Lower lobe of right lung (tissue), 2 donors: ENCODE data around the gene ODF2. TPM values are rescaled to one million over a fixed set of nuclear protein-coding genes. Genes with fewer than 3 reads are reported as not detected.

Source experiments
- ATAC-seq, 2 donors: fragments of 200-7000 bp; cut with Tn5 transposase; one replicate each; pipeline ENCODE4 v1.9.1; 2020 to 2022; ENCODE audit warnings: mild to moderate bottlenecking in 2 of 2, moderate library complexity in 2 of 2
- DNase-seq: peaks from one replicate; pipeline ENCODE4 v3.0.0-alpha.2; 2020
- H3K27ac ChIP-seq: fragments of 200-600 bp; one replicate; pipeline ENCODE4 v1.8.0; 2022
- H3K27me3 ChIP-seq: fragments of 200-600 bp; one replicate; pipeline ENCODE4 v1.8.0; 2022; ENCODE audit warnings: low read depth
- H3K36me3 ChIP-seq: fragments of 200-600 bp; one replicate; pipeline ENCODE4 v1.8.0; 2022; ENCODE audit warnings: mild to moderate bottlenecking
- H3K4me1 ChIP-seq: fragments of 200-600 bp; one replicate; pipeline ENCODE4 v1.8.0; 2022
- H3K4me3 ChIP-seq: fragments of 200-600 bp; one replicate; pipeline ENCODE4 v1.8.0; 2022; ENCODE audit warnings: mild to moderate bottlenecking
- H3K9me3 ChIP-seq: fragments of 200-600 bp; one replicate; pipeline ENCODE4 v1.8.0; 2022
- CTCF ChIP-seq: fragments of 200-600 bp; IDR thresholded peaks from one replicate; pipeline ENCODE4 v1.8.0; 2022; ENCODE audit warnings: antibody characterized with exemption, mild to moderate bottlenecking
- intact Hi-C: fragments of 100-400 bp; cut with DNase I; formaldehyde crosslinking; loops from one replicate; pipeline ENCODE4 v1.11.0; 2022
- total RNA-seq: library from RNA; stranded (reverse); fragmentation: NEBNext Ultra II Directional; extraction: Animal tissue kit (Norgen Biotek cat#: 25700); gene quantifications from one replicate; pipeline ENCODE4 v1.2.1, GENCODE V29; 2021
- donor health status: DM: no; HTN: yes; CAD: no; lungs with severe emphysema.

Gene ODF2
- total RNA-seq, 1 donor from 2014 or later, result 20.3 TPM

- TF ChIP-seq CTCF, result no peak
- Histone ChIP-seq H3K27me3 (no peaks in the 10 kb centered on the region), H3K9me3 (no peaks in the 10 kb centered on the region), H3K4me1 (no peaks in the 10 kb centered on the region), H3K36me3 (no peaks in the 10 kb centered on the region), H3K4me3 (no peak overlapping the region), H3K27ac (no peak overlapping the region)
- DNase-seq (no peak), ATAC-seq (no peak)
- intact Hi-C loops, result no loop called here
Measured at GRCh38 chr9:128448746-128449145, 7.1 kb upstream of the ODF2 start.

GRCh38 chr9:128454991-128455390 lies 815 bp upstream of the ODF2 start:
- Histone ChIP-seq H3K4me1 (peaks cover 8% of the 10 kb centered on the region), H3K9me3 (no peaks in the 10 kb centered on the region), H3K36me3 (peaks cover 11% of the 10 kb centered on the region), H3K4me3 (no peak overlapping the region), H3K27me3 (no peaks in the 10 kb centered on the region), H3K27ac (no peak overlapping the region)
- TF ChIP-seq CTCF, result no peak
- DNase-seq (no peak), ATAC-seq (no peak)
- intact Hi-C loops, result no loop called here

GRCh38 chr9:128456613-128457061 lies 831 bp downstream of the ODF2 start:
- peak; percentile 83 to 85 for ATAC-seq
- DNase-seq, result peak; percentile 78
- TF ChIP-seq CTCF, result no peak
- no peaks in the 10 kb centered on the region for H3K9me3 ChIP-seq
- H3K27ac ChIP-seq, result peak overlapping the region; percentile 84
- H3K4me3 ChIP-seq, result peak overlapping the region; percentile 90
- H3K4me1 ChIP-seq, result peaks cover 8% of the 10 kb centered on the region
- no peaks in the 10 kb centered on the region for H3K27me3 ChIP-seq
- peaks cover 27% of the 10 kb centered on the region for H3K36me3 ChIP-seq
- intact Hi-C loops, result no loop called here

GRCh38 chr9:128457207-128457606 lies 1.4 kb downstream of the ODF2 start:
- Histone ChIP-seq H3K4me3 (peak overlapping the region; percentile 90), H3K27ac (no peak overlapping the region), H3K36me3 (peaks cover 33% of the 10 kb centered on the region), H3K27me3 (no peaks in the 10 kb centered on the region), H3K4me1 (peaks cover 8% of the 10 kb centered on the region), H3K9me3 (no peaks in the 10 kb centered on the region)
- DNase-seq, result no peak
- ATAC-seq, result no peak
- no peak for TF ChIP-seq CTCF
- intact Hi-C loops, result no loop called here

- intact Hi-C loops, result no loop called here
- H3K27me3 ChIP-seq, result no peaks in the 10 kb centered on the region
- DNase-seq (no peak), ATAC-seq (no peak)
- peaks cover 51% of the 10 kb centered on the region for H3K36me3 ChIP-seq
- H3K4me1 ChIP-seq, result peaks cover 8% of the 10 kb centered on the region
- H3K27ac ChIP-seq, result no peak overlapping the region
- no peak for TF ChIP-seq CTCF
- H3K9me3 ChIP-seq, result no peaks in the 10 kb centered on the region
- H3K4me3 ChIP-seq, result no peak overlapping the region
Measured at GRCh38 chr9:128459011-128459410, 3.2 kb downstream of the ODF2 start.

- H3K36me3 ChIP-seq, result peaks cover 74% of the 10 kb centered on the region
- H3K27ac ChIP-seq, result no peak overlapping the region
- no peak for DNase-seq
- TF ChIP-seq CTCF, result no peak
- no peaks in the 10 kb centered on the region for H3K4me1 ChIP-seq
- intact Hi-C loops, result no loop called here
- no peaks in the 10 kb centered on the region for H3K9me3 ChIP-seq
- no peaks in the 10 kb centered on the region for H3K27me3 ChIP-seq
- no peak overlapping the region for H3K4me3 ChIP-seq
- ATAC-seq, result no peak
Measured at GRCh38 chr9:128469070-128469469, 13.3 kb downstream of the ODF2 start.
